Measurements from ENCODE around the gene TXNRD2. TPM values are rescaled to one million over a fixed set of nuclear protein-coding genes. Genes with fewer than 3 reads are reported as not detected.

Gene TXNRD2
- total and polyA plus RNA-seq, 2 experiments from 2014 or later, result 11.2 to 12.4 TPM

- TF ChIP-seq, protein P1, sequence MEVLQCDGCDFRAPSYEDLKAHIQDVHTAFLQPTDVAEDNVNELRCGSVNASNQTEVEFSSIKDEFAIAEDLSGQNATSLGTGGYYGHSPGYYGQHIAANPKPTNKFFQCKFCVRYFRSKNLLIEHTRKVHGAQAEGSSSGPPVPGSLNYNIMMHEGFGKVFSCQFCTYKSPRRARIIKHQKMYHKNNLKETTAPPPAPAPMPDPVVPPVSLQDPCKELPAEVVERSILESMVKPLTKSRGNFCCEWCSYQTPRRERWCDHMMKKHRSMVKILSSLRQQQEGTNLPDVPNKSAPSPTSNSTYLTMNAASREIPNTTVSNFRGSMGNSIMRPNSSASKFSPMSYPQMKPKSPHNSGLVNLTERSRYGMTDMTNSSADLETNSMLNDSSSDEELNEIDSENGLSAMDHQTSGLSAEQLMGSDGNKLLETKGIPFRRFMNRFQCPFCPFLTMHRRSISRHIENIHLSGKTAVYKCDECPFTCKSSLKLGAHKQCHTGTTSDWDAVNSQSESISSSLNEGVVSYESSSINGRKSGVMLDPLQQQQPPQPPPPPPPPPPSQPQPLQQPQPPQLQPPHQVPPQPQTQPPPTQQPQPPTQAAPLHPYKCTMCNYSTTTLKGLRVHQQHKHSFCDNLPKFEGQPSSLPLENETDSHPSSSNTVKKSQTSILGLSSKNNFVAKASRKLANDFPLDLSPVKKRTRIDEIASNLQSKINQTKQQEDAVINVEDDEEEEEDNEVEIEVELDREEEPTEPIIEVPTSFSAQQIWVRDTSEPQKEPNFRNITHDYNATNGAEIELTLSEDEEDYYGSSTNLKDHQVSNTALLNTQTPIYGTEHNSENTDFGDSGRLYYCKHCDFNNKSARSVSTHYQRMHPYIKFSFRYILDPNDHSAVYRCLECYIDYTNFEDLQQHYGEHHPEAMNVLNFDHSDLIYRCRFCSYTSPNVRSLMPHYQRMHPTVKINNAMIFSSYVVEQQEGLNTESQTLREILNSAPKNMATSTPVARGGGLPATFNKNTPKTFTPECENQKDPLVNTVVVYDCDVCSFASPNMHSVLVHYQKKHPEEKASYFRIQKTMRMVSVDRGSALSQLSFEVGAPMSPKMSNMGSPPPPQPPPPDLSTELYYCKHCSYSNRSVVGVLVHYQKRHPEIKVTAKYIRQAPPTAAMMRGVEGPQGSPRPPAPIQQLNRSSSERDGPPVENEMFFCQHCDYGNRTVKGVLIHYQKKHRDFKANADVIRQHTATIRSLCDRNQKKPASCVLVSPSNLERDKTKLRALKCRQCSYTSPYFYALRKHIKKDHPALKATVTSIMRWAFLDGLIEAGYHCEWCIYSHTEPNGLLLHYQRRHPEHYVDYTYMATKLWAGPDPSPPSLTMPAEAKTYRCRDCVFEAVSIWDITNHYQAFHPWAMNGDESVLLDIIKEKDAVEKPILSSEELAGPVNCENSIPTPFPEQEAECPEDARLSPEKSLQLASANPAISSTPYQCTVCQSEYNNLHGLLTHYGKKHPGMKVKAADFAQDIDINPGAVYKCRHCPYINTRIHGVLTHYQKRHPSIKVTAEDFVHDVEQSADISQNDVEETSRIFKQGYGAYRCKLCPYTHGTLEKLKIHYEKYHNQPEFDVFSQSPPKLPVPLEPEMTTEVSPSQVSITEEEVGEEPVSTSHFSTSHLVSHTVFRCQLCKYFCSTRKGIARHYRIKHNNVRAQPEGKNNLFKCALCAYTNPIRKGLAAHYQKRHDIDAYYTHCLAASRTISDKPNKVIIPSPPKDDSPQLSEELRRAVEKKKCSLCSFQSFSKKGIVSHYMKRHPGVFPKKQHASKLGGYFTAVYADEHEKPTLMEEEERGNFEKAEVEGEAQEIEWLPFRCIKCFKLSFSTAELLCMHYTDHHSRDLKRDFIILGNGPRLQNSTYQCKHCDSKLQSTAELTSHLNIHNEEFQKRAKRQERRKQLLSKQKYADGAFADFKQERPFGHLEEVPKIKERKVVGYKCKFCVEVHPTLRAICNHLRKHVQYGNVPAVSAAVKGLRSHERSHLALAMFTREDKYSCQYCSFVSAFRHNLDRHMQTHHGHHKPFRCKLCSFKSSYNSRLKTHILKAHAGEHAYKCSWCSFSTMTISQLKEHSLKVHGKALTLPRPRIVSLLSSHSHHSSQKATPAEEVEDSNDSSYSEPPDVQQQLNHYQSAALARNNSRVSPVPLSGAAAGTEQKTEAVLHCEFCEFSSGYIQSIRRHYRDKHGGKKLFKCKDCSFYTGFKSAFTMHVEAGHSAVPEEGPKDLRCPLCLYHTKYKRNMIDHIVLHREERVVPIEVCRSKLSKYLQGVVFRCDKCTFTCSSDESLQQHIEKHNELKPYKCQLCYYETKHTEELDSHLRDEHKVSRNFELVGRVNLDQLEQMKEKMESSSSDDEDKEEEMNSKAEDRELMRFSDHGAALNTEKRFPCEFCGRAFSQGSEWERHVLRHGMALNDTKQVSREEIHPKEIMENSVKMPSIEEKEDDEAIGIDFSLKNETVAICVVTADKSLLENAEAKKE (CRISPR knock-in tag; IDR thresholded peaks at IDR 0.05), result no peak
- TF ChIP-seq REST (IDR thresholded peaks at IDR 0.05; ENCODE audit: unreplicated experiment), result no peak
- TF ChIP-seq CREB1 (CRISPR knock-in tag; IDR thresholded peaks at IDR 0.05; ENCODE audit: low read depth), result no peak
- TF ChIP-seq, protein P2, sequence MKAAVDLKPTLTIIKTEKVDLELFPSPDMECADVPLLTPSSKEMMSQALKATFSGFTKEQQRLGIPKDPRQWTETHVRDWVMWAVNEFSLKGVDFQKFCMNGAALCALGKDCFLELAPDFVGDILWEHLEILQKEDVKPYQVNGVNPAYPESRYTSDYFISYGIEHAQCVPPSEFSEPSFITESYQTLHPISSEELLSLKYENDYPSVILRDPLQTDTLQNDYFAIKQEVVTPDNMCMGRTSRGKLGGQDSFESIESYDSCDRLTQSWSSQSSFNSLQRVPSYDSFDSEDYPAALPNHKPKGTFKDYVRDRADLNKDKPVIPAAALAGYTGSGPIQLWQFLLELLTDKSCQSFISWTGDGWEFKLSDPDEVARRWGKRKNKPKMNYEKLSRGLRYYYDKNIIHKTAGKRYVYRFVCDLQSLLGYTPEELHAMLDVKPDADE (IDR thresholded peaks at IDR 0.05), result no peak
These were observed 23.2 kb upstream of the TXNRD2 start (continued) for GRCh38 chr22:19964701-19965386.
